Panc1 (cell line): ENCODE measurements around the gene DCTN5.

Experiments
- POLR2AphosphoS5 ChIP-seq: IDR thresholded peaks from 2 replicates; pipeline ENCODE4 v1.6.1; 2012; ENCODE audit warnings: mild to moderate bottlenecking, low read depth, low read length, moderate library complexity
- TF ChIP-seq, protein P1 (sequence below): fragments of 450-650 bp; IDR thresholded peaks from 2 replicates; pipeline ENCODE4 v1.5.1; 2017; ENCODE audit warnings: mild to moderate bottlenecking
- TF ChIP-seq, protein P2 (sequence below), 2 experiments: IDR thresholded peaks; 2 replicates each; pipeline ENCODE4 v1.6.1; 2011 to 2012; ENCODE audit warnings: low read depth in 2 of 2, control low read depth in 1 of 2, low read length in 1 of 2, mild to moderate bottlenecking in 1 of 2, moderate library complexity in 1 of 2; ENCODE audit not compliant: insufficient read depth in 1 of 2

DNA sequence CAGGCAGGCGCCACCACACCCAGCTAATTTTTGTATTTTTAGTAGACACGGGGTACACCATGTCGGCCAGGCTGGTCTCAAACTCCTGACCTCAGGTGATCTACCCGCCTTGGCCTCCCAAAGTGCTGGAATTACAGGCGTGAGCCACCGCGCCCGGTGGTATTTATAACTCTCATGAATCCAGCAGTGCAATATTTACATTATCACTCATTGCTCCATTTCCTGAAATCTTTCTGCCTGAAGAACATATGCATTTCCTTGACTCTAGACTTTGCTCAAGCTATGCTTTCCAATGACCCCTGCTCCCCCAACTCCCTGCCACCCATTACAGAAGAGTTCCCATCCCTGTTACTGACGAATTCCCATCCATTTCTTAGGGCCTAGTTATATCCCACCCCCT lies 25.5 kb upstream of the DCTN5 start:
- TF ChIP-seq, protein P1, sequence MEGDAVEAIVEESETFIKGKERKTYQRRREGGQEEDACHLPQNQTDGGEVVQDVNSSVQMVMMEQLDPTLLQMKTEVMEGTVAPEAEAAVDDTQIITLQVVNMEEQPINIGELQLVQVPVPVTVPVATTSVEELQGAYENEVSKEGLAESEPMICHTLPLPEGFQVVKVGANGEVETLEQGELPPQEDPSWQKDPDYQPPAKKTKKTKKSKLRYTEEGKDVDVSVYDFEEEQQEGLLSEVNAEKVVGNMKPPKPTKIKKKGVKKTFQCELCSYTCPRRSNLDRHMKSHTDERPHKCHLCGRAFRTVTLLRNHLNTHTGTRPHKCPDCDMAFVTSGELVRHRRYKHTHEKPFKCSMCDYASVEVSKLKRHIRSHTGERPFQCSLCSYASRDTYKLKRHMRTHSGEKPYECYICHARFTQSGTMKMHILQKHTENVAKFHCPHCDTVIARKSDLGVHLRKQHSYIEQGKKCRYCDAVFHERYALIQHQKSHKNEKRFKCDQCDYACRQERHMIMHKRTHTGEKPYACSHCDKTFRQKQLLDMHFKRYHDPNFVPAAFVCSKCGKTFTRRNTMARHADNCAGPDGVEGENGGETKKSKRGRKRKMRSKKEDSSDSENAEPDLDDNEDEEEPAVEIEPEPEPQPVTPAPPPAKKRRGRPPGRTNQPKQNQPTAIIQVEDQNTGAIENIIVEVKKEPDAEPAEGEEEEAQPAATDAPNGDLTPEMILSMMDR = no peak
- no peak for TF ChIP-seq POLR2AphosphoS5
- TF ChIP-seq, protein P2, sequence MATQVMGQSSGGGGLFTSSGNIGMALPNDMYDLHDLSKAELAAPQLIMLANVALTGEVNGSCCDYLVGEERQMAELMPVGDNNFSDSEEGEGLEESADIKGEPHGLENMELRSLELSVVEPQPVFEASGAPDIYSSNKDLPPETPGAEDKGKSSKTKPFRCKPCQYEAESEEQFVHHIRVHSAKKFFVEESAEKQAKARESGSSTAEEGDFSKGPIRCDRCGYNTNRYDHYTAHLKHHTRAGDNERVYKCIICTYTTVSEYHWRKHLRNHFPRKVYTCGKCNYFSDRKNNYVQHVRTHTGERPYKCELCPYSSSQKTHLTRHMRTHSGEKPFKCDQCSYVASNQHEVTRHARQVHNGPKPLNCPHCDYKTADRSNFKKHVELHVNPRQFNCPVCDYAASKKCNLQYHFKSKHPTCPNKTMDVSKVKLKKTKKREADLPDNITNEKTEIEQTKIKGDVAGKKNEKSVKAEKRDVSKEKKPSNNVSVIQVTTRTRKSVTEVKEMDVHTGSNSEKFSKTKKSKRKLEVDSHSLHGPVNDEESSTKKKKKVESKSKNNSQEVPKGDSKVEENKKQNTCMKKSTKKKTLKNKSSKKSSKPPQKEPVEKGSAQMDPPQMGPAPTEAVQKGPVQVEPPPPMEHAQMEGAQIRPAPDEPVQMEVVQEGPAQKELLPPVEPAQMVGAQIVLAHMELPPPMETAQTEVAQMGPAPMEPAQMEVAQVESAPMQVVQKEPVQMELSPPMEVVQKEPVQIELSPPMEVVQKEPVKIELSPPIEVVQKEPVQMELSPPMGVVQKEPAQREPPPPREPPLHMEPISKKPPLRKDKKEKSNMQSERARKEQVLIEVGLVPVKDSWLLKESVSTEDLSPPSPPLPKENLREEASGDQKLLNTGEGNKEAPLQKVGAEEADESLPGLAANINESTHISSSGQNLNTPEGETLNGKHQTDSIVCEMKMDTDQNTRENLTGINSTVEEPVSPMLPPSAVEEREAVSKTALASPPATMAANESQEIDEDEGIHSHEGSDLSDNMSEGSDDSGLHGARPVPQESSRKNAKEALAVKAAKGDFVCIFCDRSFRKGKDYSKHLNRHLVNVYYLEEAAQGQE (IDR thresholded peaks at IDR 0.05; ENCODE audit: insufficient read depth in 1 of 2, low read depth in 2 of 2, low read length in 1 of 2) = no peak
